HG03442 (cell line): ENCODE measurements around the gene ADRB1.

Source experiments
- ATAC-seq: cut with Tn5 transposase; IDR thresholded peaks from one replicate; pipeline ENCODE4 v1.9.1; 2021; ENCODE audit warnings: mild to moderate bottlenecking, moderate library complexity; ENCODE audit not compliant: unreplicated experiment

The ADRB1 gene

DNA sequence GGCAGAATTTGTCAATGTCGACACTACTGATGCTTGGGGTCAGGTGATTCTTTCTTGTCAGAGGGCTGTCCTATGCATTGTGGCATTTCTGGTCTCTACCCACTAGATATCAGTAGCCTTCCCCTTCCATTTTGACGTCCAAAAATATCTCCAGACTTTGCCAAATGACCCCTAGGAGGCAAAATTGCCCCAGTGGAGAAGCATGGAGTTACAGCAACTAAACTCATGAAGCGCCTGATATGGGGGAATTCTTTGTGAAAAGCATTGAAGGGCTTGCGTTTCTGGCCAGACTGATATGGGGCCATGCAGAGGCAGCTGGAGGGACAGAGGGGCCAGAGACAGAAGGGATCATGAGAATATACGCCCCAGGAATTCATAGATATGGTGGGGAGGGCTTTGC is 43.6 kb downstream of the ADRB1 start:
- no peak for ATAC-seq

DNA sequence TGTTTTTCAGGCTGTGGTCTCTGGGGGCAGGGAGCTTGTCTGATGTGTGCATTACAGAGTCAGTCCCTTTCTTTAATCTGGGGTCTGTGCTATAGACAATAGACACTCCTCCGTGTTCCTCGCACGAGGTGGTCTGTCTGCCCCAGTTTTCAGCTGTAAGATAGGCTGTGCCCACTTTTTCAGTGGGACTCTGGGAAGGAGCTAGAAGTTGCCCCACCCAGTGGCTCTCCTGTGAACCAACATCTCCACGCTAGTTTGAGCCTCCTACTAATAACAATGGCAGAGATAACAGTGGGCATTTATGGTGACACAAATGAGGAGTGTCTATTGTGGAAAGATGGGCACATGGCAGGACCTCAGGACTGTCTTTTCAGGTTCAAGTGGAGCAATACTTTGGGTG is 44.0 kb downstream of the ADRB1 start:
- no peak for ATAC-seq

DNA sequence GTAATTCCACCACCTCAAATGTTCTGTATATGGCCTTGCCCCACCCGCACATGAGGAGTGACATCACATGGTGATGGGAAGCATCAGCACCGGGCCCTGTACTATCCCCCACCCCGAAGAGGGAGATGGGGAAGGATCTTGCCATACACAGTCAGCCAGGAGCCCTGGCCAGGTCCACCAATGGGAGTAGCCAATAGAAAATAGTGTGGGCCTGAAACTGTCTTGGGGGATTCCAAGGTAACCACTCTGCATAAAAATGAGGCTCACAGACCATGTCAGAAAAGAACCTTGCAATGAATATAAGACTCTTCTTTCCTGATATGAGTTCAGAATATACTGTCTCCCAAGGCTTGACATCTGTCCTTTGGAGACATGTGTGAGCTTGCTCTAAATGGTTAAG is 51.1 kb downstream of the ADRB1 start:
- no peak for ATAC-seq

DNA sequence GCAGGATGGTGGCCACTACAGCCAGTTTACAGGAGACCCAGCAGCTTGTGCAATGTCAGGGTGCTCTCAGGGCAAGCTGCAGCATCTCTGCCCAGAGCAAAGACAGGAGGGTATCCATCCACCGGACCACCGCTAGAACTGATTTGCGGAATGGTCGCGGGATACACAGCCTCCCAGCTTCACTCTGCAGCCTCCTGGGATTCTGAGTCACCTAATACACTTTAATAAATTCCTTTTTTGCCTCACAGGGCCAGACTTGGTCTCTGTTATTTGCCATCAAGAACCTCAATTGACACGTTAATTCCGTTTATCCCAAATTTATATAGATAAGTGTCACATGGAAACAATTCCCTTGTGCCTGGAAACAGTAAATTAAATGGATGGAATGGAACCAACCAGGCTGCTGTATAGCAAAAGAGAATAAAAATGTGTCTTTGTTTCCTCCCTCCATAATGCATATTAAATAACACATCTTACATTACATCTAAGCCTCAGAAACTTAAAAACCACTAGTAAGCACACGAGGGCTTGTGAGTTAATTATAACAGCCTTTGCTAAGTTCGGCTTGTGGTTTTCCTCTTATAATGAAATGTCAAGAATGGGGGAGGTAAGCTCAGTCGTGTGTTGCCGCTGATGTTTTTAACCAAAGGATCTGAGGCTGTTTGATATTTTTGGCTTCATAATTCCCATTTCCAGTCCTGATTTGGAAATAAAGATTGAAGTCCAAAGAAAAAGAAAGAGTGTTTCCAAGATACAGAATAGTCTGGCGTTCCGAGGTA is 52.1 kb downstream of the ADRB1 start:
- ATAC-seq = peak; percentile 54
